Neuronal stem cell (in vitro differentiated cells): ENCODE measurements around the gene ATP6V0D1.

Experiments
- DNase-seq: peaks from one replicate; pipeline ENCODE4 v3.0.0-alpha.2; 2013; ENCODE audit warnings: low spot score
- H2AFZ ChIP-seq: one replicate; pipeline ENCODE4 v1.6.1; 2013; ENCODE audit warnings: mild to moderate bottlenecking, low read length, inconsistent platforms
- H2AK5ac ChIP-seq: 2 replicates; pipeline ENCODE4 v1.6.1; 2013; ENCODE audit warnings: low read depth, mild to moderate bottlenecking, inconsistent platforms, low read length, moderate library complexity, mixed read lengths
- H2BK120ac ChIP-seq: 2 replicates; pipeline ENCODE4 v1.6.1; 2013; ENCODE audit warnings: low read depth, mild to moderate bottlenecking, inconsistent platforms, low read length, moderate library complexity, mixed read lengths
- H2BK12ac ChIP-seq: one replicate; pipeline ENCODE4 v1.6.1; 2013; ENCODE audit warnings: low read length, inconsistent platforms
- H2BK15ac ChIP-seq: 2 replicates; pipeline ENCODE4 v1.6.1; 2013; ENCODE audit warnings: mild to moderate bottlenecking, low read length, inconsistent platforms, mixed read lengths
- H2BK5ac ChIP-seq: one replicate; pipeline ENCODE4 v1.6.1; 2013; ENCODE audit warnings: inconsistent platforms, mild to moderate bottlenecking, low read length, moderate library complexity
- H3K14ac ChIP-seq: one replicate; pipeline ENCODE4 v1.6.1; 2013; ENCODE audit warnings: low read length, inconsistent platforms
- H3K18ac ChIP-seq: 2 replicates; pipeline ENCODE4 v1.6.1; 2013; ENCODE audit warnings: low read length, inconsistent platforms
- H3K23ac ChIP-seq: 2 replicates; pipeline ENCODE4 v1.6.1; 2013; ENCODE audit warnings: low read depth, mild to moderate bottlenecking, mixed read lengths, low read length, inconsistent platforms; ENCODE audit not compliant: poor library complexity
- H3K27ac ChIP-seq: replicated peaks from 3 replicates; pipeline ENCODE4 v1.5.1; 2013; ENCODE audit warnings: low read length, inconsistent platforms
- H3K27me3 ChIP-seq, 3 experiments: 2 replicates each; pipeline ENCODE4 v1.6.1; 2013; ENCODE audit warnings: low read length in 3 of 3, mild to moderate bottlenecking in 2 of 3, inconsistent platforms in 1 of 3, low read depth in 1 of 3, mixed read lengths in 1 of 3, moderate library complexity in 1 of 3; ENCODE audit not compliant: control insufficient read depth in 3 of 3, insufficient read depth in 3 of 3
- H3K36me3 ChIP-seq, 2 donors: replicated peaks in 1 of 2; 2 replicates each; pipeline ENCODE4 v1.6.1; 2013; ENCODE audit warnings: low read length in 2 of 2; ENCODE audit not compliant: control insufficient read depth in 2 of 2, insufficient read depth in 2 of 2
- H3K4ac ChIP-seq: 2 replicates; pipeline ENCODE4 v1.6.1; 2013; ENCODE audit warnings: inconsistent platforms, mild to moderate bottlenecking, low read length, moderate library complexity
- H3K4me1 ChIP-seq, 2 donors: 1 replicate in 1 of 2; 2 replicates in 1 of 2; pipeline ENCODE4 v1.6.1; 2013; ENCODE audit warnings: low read length in 2 of 2, low read depth in 1 of 2; ENCODE audit not compliant: control insufficient read depth in 2 of 2, insufficient read depth in 1 of 2
- H3K4me2 ChIP-seq: one replicate; pipeline ENCODE4 v1.6.1; 2013; ENCODE audit warnings: mild to moderate bottlenecking, low read length, inconsistent platforms; ENCODE audit not compliant: insufficient read depth, poor library complexity, severe bottlenecking
- H3K4me3 ChIP-seq, 2 donors: 2 replicates each; pipeline ENCODE4 v1.5.1; 2013; ENCODE audit warnings: low read length in 2 of 2, mild to moderate bottlenecking in 2 of 2, inconsistent platforms in 1 of 2, moderate library complexity in 1 of 2
- H3K79me1 ChIP-seq: one replicate; pipeline ENCODE4 v1.6.1; 2013; ENCODE audit warnings: low read depth, mild to moderate bottlenecking, inconsistent platforms, low read length, moderate library complexity
- H3K9ac ChIP-seq: one replicate; pipeline ENCODE4 v1.6.1; 2013; ENCODE audit warnings: mild to moderate bottlenecking, low read depth, low read length, inconsistent platforms; ENCODE audit not compliant: poor library complexity
- H3K9me3 ChIP-seq, 2 donors: replicated peaks in 1 of 2; 2 replicates each; pipeline versions ENCODE3 to v1.6.1; 2013; ENCODE audit warnings: low read length in 2 of 2, mild to moderate bottlenecking in 2 of 2, inconsistent platforms in 1 of 2, low read depth in 1 of 2, mixed read lengths in 1 of 2, moderate library complexity in 1 of 2; ENCODE audit not compliant: control insufficient read depth in 2 of 2, insufficient read depth in 1 of 2
- H4K8ac ChIP-seq: one replicate; pipeline ENCODE4 v1.6.1; 2013; ENCODE audit warnings: low read depth, mild to moderate bottlenecking, inconsistent platforms, low read length, moderate library complexity
- H4K91ac ChIP-seq: one replicate; pipeline ENCODE4 v1.6.1; 2013; ENCODE audit warnings: low read length, low read depth, mild to moderate bottlenecking, inconsistent platforms; ENCODE audit not compliant: poor library complexity
- WGBS, 2 donors: extraction: QIAGEN DNeasy Blood & Tissue Kit; methylation state at CpG; one replicate each; pipeline ENCODE4 v1.1.7; 2013; ENCODE audit warnings: missing lambda C conversion rate in 2 of 2, mixed read lengths in 1 of 2; ENCODE audit not compliant: insufficient read length in 2 of 2, insufficient replicate concordance in 1 of 2; ENCODE audit errors: extremely low coverage in 2 of 2; 5-methylcytosine and 5-hydroxymethylcytosine counted together

The ATP6V0D1 gene

GRCh38 chr16:67444259-67445125, 36.5 kb downstream of the ATP6V0D1 start:
- Histone ChIP-seq H2BK15ac (no peak overlapping the region), H3K4me3 (no peak overlapping the region), H3K4me2 (no peak overlapping the region), H2BK120ac (no peak overlapping the region), H2AFZ (no peak overlapping the region), H3K27ac (no peak overlapping the region), H3K9me3 (no peaks in the 10 kb centered on the region), H4K8ac (no peak overlapping the region), H3K9ac (peak overlapping the region; percentile 55), H3K27me3 (no peaks in the 10 kb centered on the region), H3K4me1 (peaks cover 0 to 13% of the 10 kb centered on the region in 2 donors), H3K36me3 (peaks cover 0 to 23% of the 10 kb centered on the region in 2 donors), H2AK5ac (peak overlapping the region; percentile 11), H3K18ac (peak overlapping the region; percentile 46), H3K23ac (no peak overlapping the region), H2BK5ac (no peak overlapping the region), H2BK12ac (no peak overlapping the region), H3K4ac (no peak overlapping the region), H3K79me1 (peaks cover 4% of the 10 kb centered on the region), H3K14ac (no peak overlapping the region), H4K91ac (peak overlapping the region; percentile 2)
- no CpG with 5 or more reads among the region's 22 CpGs for WGBS, 2 donors
- no peak for DNase-seq

GRCh38 chr16:67443265-67443664, 37.7 kb downstream of the ATP6V0D1 start:
- DNase-seq: no peak
- Histone ChIP-seq H3K27me3 (no peaks in the 10 kb centered on the region), H2AFZ (no peak overlapping the region), H2BK5ac (no peak overlapping the region), H4K8ac (no peak overlapping the region), H3K79me1 (peaks cover 4% of the 10 kb centered on the region), H2BK15ac (no peak overlapping the region), H3K4ac (no peak overlapping the region), H3K4me2 (no peak overlapping the region), H3K14ac (no peak overlapping the region), H3K9me3 (no peaks in the 10 kb centered on the region), H3K27ac (no peak overlapping the region), H3K18ac (no peak overlapping the region), H3K4me3 (no peak overlapping the region), H3K36me3 (peaks cover 8 to 31% of the 10 kb centered on the region in 2 donors), H4K91ac (no peak overlapping the region), H3K4me1 (peaks cover 0 to 13% of the 10 kb centered on the region in 2 donors), H3K23ac (no peak overlapping the region), H2AK5ac (no peak overlapping the region), H2BK12ac (no peak overlapping the region), H2BK120ac (no peak overlapping the region), H3K9ac (no peak overlapping the region)
- WGBS, 2 donors: no CpG with 5 or more reads among the region's 6 CpGs

- peak overlapping the region; percentile 17 for H3K9ac ChIP-seq
- no peak overlapping the region for H2AK5ac ChIP-seq
- H3K4me2 ChIP-seq: no peak overlapping the region
- no peak overlapping the region for H4K91ac ChIP-seq
- peaks cover 8 to 34% of the 10 kb centered on the region in 2 donors for H3K36me3 ChIP-seq
- no peak overlapping the region for H2BK15ac ChIP-seq
- no peak overlapping the region for H3K27ac ChIP-seq
- peak overlapping the region; percentile 66 for H2BK120ac ChIP-seq
- no peak for DNase-seq
- H3K4me1 ChIP-seq: peaks cover 0 to 13% of the 10 kb centered on the region in 2 donors
- H4K8ac ChIP-seq: no peak overlapping the region
- H3K14ac ChIP-seq: no peak overlapping the region
- H3K27me3 ChIP-seq: no peaks in the 10 kb centered on the region
- peak overlapping the region; percentile 72 for H3K18ac ChIP-seq
- peaks cover 4% of the 10 kb centered on the region for H3K79me1 ChIP-seq
- H3K4me3 ChIP-seq: no peak overlapping the region
- no peak overlapping the region for H2BK12ac ChIP-seq
- no peak overlapping the region for H3K23ac ChIP-seq
- no peak overlapping the region for H2BK5ac ChIP-seq
- H3K4ac ChIP-seq: no peak overlapping the region
- no peak overlapping the region for H2AFZ ChIP-seq
- no peaks in the 10 kb centered on the region for H3K9me3 ChIP-seq
- WGBS, 2 donors: no CpG with 5 or more reads among the region's 13 CpGs
Measured at GRCh38 chr16:67442581-67443255, 38.2 kb downstream of the ATP6V0D1 start.

- H3K14ac ChIP-seq: no peak overlapping the region
- H3K36me3 ChIP-seq: peaks cover 8 to 40% of the 10 kb centered on the region in 2 donors
- H3K18ac ChIP-seq: peak overlapping the region; percentile 68
- no peak overlapping the region for H2BK120ac ChIP-seq
- H4K91ac ChIP-seq: no peak overlapping the region
- peak overlapping the region; percentile 71 for H3K9ac ChIP-seq
- H3K4me1 ChIP-seq: peaks cover 0 to 13% of the 10 kb centered on the region in 2 donors
- no peak overlapping the region for H2AK5ac ChIP-seq
- H3K9me3 ChIP-seq: no peaks in the 10 kb centered on the region
- H2BK5ac ChIP-seq: no peak overlapping the region
- no peak overlapping the region for H3K4ac ChIP-seq
- WGBS, 2 donors: no CpG with 5 or more reads among the region's 5 CpGs
- DNase-seq: no peak
- no peak overlapping the region for H2AFZ ChIP-seq
- H3K4me2 ChIP-seq: no peak overlapping the region
- H2BK12ac ChIP-seq: peak overlapping the region; percentile 82
- H3K4me3 ChIP-seq: no peak overlapping the region
- H3K23ac ChIP-seq: no peak overlapping the region
- peaks cover 1% of the 10 kb centered on the region for H3K79me1 ChIP-seq
- H3K27ac ChIP-seq: peak overlapping the region; percentile 45
- H3K27me3 ChIP-seq: no peaks in the 10 kb centered on the region
- H4K8ac ChIP-seq: no peak overlapping the region
- H2BK15ac ChIP-seq: no peak overlapping the region
Measured at GRCh38 chr16:67441907-67442306, 39.0 kb downstream of the ATP6V0D1 start.
